HG03045 (cell line): ENCODE data around the gene C16orf82.
"Not testable (repeated sequence)": the region's sequence is repeated elsewhere in the genome, so short reads cannot be mapped to it uniquely, and the experiment has no call there.

Experiments
- ATAC-seq: cut with Tn5 transposase; IDR thresholded peaks from one replicate; pipeline ENCODE4 v1.9.1; 2021; ENCODE audit warnings: mild to moderate bottlenecking, moderate library complexity; ENCODE audit not compliant: unreplicated experiment

The C16orf82 gene

DNA sequence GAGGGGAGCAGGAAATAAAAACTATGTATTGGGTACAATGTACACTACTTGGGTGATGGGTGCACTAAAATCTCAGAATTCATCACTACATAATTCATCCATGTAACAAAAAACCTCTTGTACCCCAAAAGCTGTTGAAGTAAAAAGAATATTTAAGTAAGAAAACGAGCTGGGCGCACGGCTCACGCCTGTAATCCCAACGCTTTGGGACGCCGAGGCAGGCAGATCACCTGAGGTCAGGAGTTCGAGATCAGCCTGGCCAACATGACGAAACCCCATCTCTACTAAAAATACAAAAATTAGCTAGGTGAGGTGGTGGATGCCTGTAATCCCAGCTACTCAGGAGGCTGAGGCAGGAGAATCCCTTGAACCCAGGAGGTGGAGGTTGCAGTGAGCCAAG lies 19.3 kb downstream of the C16orf82 start:
- ATAC-seq = not testable (repeated sequence)

DNA sequence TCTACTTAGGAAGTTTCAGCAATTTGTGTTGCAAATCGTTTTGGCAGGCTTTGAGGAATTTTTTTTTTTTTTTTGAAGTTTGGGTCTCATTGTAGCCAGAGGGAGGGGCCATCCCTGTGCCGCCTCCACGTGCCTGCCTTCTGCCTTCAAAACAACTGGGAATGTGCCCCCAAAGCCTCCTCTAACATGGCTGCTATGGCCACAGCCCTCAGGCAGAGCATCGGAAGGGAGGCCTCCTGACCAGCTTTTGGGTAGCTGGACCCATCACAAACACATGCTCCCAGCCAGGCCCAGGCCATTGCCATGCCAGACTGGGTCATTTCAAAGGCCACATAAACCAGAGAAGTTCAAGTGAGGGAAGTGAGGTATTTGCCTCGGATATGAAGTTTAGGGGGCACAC lies 21.5 kb downstream of the C16orf82 start:
- ATAC-seq = no peak

GRCh38 chr16:27096375-27096774 lies 29.6 kb downstream of the C16orf82 start:
- ATAC-seq = no peak

DNA sequence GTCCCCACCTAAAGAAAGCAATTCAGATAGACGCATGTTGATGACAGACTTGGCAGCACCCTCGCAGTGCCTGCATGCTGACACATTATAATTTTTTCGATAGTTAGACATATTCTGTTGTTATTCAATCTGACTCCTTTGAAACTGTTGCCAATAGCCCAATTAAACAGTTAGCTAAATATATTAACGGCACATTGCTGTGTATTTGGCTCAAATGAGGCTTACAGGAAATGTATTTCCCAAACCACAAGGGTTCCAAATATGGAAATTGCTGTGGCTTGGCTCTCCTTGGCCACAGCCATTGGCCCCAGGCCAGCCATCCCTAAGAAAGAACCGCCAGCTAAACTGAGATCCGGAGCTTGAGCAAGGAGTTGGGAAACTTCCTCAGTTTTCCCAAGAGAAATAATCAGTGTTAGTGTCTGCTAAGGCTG lies 31.1 kb downstream of the C16orf82 start:
- ATAC-seq = no peak

DNA sequence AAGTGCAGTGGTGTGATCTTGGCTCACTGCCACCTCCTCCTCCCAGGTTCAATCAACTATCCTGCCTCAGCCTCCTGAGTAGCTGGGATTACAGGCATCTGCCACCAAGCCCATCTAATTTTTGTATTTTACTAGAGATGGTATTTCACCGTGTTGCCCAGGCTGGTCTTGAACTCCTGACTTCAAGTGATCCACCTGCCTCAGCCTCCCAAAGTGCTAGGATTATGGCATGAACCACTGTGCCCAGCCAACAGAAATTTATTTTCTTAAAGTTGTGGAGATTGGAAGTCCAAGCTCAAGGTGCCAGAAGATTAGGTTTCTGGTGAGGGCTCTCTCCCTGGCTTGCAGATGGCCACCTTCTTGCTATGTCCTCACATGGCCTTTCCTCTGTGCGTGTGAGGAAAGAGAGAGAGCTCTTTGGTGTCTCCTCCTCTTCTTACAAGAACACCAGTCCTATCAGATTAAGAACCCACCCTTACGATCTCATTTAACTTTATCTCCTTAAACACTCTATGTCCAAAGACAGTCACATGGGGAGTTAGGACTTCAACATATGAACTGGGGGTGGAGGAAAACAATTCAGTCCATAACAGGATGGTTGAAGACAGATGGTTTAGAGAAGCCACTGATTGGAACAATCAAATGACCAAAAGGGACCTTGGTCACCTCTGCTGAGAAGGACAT lies 31.8 kb downstream of the C16orf82 start:
- ATAC-seq = no peak

- no peak for ATAC-seq
Measured at GRCh38 chr16:27102701-27103575, 36.2 kb downstream of the C16orf82 start.

- no peak for ATAC-seq
Measured at GRCh38 chr16:27103954-27104353, 37.2 kb downstream of the C16orf82 start.

DNA sequence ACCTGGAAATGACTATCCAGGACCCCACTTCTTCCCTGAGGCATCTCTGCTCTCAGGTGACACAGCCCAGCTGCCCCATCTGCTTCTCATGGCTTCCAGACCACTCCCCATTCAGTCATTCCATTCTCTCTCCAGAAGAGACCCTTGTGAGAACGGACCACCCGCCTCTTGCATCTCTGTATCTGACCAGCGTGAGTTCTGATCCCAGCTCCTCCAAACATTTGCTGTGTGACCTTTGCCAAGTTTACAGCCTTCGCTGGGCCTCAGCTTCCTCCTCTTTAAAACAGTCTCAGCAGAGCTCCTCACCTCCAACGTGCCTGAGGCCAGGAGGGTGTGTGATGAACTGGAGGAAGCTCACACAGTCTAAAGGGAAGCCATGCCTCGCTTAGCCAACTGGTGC lies 39.6 kb downstream of the C16orf82 start:
- no peak for ATAC-seq

- ATAC-seq = no peak
Measured at GRCh38 chr16:27107185-27107592, 40.5 kb downstream of the C16orf82 start.

GRCh38 chr16:27108051-27108770 lies 41.5 kb downstream of the C16orf82 start:
- no peak for ATAC-seq

DNA sequence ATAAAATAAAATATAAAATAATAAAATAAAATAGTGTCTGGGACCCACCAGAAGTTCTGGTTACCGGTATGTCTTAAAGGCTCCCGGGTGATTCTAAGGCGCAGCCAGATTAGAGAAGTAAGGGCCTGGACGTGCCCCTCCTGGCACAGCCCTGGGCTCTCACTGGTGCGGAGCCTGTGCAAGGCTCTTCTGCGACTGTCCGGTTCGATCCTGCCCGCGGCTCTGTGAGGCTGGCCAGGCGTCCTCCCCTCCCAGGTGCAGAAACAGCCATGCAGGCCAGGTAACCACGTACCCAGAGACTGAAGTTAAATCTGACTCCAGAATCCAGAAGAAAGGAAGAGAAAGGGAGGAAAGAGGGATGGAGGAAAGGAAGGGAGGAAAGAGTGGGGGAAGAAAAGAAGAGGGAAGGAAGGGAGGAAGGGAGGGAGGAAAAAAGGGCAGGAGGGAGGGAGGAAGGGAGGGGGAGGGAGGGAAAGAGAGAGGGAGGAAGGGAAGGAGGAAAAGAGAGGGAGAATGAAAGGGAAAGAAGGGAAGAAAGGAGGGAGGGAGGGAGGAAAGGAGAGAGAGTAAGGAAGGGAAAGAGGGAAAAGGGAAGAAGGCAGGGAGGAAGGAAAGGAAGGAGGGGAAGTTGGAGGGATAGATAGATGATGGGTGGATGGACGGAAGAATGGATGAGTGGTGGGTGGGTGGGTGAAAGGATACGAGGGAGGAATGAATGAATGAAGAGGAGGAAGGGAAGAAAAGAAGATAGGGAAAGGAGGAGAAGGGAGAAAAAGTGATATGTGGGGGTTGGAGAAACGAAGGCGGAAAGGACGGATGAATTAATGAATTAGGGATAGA lies 42.3 kb downstream of the C16orf82 start:
- ATAC-seq = no peak

- no peak for ATAC-seq
Measured at GRCh38 chr16:27109666-27110523, 43.2 kb downstream of the C16orf82 start.

GRCh38 chr16:27110524-27110896 lies 43.8 kb downstream of the C16orf82 start:
- no peak for ATAC-seq

GRCh38 chr16:27111486-27111885 lies 44.8 kb downstream of the C16orf82 start:
- ATAC-seq = no peak

DNA sequence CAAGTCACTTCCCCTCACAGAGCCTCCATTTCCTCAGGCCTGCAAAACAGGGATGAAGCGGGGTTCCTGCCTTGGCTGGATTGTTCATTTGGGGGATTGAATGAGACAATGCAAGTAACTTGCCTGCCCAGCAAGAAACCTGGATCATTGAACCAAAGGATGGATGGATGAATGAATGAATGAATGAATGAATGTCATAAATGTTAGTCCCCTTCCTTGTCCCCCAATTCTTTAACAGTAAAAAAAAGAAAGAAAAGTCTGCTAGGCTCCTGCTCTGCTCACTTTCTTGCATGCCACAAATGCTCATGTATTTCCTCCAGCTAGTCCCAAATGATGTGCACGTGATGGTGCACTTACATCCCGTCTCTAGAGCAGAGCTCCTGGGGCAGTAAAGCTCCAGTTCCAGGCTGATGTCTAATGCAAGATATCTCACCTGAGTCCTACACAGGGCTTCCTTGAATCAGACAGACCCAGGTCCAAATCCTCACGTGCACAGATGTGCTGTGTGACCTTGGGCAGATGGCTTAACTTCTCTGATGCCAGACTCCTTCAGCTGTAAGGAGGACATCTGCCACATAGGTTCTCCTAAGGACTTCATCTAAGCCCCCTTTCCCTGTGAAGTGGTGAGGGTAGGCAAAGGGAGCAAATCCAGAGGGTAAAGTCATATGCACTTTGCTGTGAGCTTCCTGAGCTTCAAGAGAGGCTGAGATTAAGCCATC lies 45.5 kb downstream of the C16orf82 start:
- ATAC-seq = no peak

GRCh38 chr16:27113341-27113841 lies 46.7 kb downstream of the C16orf82 start:
- ATAC-seq = no peak

GRCh38 chr16:27114006-27114405 lies 47.3 kb downstream of the C16orf82 start:
- ATAC-seq = no peak

GRCh38 chr16:27118526-27118925 lies 51.8 kb downstream of the C16orf82 start:
- ATAC-seq = no peak
